SH-SY5Y (cell line): ENCODE measurements around the gene C5orf58.

Source experiments
- GATA2 ChIP-seq: IDR thresholded peaks from 2 replicates; pipeline ENCODE4 v1.6.1; 2011; ENCODE audit warnings: mild to moderate bottlenecking, low read depth, low read length
- GATA3 ChIP-seq: IDR thresholded peaks from 2 replicates; pipeline ENCODE4 v1.6.1; 2011; ENCODE audit warnings: low read depth, mild to moderate bottlenecking, low read length, moderate library complexity

Gene C5orf58, protein sequence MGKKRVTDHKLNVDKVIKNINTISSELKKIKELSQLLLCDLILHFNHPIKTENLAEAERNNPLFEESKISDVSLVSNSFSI

DNA sequence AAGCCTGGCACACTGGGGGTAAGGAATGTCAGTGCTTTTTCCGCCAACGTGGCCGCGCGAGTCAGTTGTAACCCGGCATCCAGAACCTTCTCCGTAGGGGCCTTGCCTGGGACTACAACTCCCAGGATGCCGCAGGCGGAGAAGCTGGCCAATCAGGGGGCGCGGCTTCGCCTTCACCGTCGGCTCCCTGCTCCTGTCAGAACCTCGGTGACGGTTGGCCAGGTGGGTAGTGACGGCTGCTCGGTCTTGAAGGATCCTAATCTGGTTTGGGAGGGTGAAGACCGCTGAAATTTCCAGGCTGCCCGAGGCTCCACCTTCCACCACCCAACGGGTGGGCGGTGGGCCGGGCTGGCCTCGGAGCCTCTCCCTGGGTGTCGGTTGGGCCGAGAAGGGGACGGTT lies at the start of gene C5orf58:
Gene C5orf58, plus strand, starts transcription at position 200 of the 400 bp plus-strand sequence. CDS start 1,992 bp downstream, outside the sequence.
- TF ChIP-seq GATA3 (no peak), GATA2 (no peak)

DNA sequence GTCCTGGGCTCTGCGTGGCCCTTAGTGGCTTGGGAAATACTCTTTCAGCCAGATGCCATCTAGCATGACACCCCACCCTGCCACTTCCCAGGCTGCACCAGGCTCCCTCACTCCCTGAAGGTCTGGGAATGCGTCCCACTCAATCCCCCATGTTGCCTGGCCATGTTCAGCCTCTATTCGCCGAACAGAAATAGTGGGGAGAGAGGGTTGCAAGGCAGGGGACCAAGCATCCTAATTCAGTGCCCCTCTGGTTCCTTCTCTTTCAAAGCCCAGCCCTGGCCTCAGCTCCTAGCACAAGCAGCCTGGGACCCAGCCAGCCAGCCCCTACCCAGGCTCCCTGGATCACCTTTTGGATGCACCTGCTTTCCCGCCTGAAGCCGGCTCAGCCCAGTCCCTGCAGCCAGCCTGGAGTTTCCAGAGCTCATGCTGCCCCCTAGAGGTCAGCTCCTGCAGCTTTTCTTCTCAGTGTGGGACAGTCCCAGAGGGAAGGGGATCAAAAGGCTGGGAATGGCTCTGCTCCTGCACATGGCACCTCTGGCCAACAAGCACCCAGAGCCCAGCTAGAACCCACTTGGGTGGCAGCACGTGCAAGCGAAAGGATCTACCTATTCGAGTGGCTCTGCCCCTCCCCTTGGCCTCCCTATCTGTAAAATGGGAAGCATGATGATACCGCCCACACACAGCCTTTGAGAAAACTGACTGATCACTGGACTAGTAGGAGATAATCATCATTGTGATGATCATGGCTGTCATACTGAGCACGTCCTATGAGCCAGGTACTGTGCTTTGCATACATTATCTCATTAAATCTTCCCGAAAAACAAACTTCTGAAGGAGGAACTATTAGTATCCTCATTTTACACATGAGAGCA lies 48.7 kb upstream of the C5orf58 start:
- TF ChIP-seq GATA3 (no peak), GATA2 (no peak)

DNA sequence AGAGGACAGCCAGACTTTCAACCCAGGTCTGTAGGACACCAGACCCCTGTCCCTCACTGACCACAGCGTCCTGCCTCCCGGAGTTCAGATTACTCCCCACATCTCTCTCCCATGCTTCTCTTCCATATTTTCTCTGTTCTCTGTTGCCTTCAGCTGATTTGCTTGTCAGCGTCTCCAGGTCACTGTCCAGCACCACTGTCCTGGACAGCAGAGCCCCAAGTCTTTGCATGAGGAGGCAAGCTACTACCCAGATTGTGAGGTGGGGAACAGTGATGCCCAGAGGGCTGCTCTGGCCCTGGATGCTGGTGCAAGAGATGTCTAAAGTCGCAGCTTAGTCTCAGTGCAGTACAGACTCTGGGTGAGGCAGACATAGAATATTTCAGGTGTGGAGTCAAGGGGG lies 48.0 kb upstream of the C5orf58 start:
- TF ChIP-seq GATA2 (no peak), GATA3 (no peak)

DNA sequence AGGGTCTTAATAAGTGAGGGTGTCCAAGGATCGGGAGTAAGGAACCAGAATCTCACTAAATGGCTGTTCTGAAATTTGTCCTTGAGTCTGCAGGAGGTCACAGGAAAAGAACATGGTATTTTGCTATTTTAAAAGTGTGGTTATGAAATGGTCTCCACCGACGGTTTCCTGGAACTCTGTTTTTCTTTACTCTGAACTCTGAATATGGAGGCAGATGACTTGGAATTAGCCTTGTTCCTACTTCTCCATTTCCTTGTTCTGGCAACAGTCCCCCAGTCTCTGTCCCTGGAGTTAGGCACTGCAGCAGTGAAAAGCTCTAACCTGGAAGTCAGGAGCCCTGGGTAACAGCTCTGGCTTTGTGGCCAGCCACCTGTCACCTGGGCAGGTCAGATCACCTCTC lies 46.6 kb upstream of the C5orf58 start:
- TF ChIP-seq GATA3 (no peak), GATA2 (no peak)

DNA sequence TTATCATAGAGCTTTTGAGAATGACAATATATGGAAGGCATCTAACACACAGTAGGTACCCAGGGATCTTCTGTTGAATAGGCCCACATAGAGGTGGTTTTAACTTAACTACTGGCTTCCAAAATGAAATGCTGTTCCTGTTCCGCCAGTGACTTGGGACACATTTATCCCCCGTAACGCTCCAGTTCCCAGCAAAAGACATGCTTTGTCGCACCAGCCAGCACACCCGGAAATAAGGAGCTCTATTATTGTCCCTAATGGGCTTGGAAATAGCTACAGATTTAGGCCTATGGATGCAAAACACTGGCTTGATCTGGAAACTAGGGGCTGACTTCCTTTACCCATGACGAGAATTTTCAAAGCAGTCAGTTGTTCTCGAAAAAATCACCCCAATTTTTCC lies 45.9 kb upstream of the C5orf58 start:
- no peak for TF ChIP-seq GATA2
- no peak for TF ChIP-seq GATA3

DNA sequence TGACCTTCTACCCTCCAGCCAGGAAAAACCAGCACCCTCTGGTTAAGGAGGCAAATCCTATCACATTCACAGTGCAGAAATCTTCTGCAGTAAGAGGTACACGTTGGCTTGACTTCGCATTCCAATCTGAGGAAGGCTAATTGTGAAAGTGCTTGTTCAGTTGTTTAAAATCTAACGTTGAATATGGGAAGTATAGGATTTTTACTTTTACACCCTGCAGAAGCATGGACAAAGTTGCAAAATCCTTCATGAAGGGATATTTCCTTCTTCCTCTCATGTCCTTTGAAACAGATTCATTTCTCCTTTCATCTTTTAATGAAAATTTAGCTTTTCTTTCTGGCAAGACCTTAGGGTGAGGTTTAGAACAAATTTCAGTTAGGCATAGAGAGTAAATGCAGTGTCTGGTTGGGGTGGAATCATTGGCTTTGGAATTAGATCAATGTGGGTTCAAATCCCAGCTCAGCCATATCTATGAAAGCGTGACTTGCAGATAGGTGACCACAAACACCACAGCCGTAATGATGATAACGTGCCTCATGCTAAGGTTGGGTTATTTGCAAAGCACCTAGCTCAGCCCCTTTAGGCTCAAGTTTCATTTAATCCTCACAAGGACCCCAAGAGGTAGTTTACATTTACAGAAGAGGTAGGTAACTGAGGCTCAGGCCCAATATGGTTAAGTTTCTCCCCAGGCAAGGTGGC lies 42.2 kb upstream of the C5orf58 start:
- TF ChIP-seq GATA3 = no peak
- TF ChIP-seq GATA2 = no peak

DNA sequence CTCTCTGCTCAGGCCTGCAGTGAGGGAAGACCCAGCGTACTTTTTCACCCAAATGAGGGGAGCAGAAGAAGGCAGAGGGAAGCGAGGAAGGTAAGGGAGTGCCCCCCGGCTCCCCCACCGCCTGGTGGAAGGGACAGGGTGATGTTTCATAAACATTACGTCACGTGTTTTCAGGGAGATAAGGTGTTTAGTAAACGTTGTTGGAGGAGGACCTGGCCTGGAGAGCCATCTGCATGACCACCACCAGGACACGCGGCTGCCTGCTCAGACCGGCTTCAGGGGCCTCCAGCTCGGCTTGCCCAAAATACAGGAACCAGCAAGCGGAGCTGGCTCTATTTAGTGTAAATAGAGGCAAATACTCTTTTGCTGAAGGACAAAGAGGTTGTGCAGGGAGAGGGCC lies 40.0 kb upstream of the C5orf58 start:
- no peak for TF ChIP-seq GATA2
- TF ChIP-seq GATA3 = no peak

DNA sequence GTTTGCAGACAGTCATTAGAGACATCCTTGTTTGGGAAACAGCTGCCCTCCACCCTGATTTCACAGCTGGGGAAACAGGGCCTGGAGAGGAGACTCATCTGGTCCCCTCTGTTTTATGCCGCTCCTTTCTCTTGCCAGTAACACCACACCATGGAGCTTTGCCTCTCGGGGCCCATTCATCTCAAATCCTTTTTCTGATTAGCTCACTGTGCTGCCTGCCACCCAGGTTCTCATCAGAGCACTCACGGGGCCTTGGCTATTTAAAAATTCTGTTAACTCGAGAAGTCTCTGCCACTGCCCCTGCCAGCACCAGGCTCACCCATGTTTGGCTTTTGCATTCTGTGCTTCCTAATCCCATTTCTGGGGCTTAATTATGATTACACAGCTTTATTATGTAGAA lies 36.8 kb upstream of the C5orf58 start:
- TF ChIP-seq GATA3 (no peak), GATA2 (no peak)

DNA sequence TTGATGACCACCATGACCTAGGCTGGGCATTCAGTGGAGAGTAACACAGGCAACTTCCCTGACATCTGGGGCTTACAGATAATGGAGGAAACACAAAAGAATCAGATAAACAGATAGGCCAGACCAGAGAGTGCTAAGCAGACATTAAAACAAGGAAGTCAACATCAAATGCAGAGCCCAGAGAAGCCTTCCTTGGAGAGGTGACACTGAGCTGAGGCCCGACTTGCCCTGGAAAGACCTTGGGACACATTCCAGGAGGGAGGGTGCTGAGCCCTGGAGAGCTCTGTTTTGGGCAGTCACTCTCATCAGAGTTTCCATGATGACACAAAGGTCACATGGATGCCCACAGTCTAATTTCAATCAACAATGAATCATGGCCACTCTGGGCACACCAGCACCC lies 31.9 kb upstream of the C5orf58 start:
- TF ChIP-seq GATA3 = no peak
- no peak for TF ChIP-seq GATA2

DNA sequence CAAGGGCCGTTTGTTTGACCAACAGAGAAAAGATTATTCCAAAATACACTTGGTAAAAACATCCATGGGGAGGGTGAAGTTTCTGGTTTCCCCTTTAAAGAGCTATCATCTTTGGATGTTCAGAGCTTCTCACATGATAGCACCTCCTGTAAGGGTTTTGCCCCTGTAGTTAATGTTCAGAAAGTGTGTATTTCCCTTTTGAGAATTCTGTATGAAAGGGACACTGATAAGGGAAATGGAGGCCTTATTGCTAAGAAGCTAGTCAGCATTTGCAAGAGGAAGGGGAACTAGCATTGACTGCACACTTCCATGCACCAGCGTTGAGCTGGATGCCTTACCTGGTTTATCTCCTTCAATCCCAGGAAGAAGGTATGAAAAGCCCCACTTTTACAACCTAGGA lies 31.5 kb upstream of the C5orf58 start:
- TF ChIP-seq GATA3 (no peak), GATA2 (no peak)

DNA sequence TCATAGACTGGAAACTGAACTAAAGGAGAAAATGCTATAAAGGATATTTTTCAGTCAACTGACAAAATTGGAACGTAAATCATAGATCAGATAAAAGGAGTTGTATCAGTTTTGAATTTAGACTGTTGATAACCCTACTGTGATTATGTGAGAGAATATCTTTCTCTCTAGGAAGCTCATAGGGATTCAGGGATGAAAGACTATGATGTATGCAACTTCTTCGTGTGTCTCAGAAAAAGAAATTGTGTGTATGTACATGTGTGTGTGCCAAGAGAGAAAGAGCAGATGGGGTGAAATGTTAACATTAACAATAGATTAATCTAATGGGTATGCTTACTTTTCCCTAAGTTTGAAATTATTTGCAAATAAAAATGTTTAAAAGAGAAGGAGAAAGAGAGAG lies 30.7 kb upstream of the C5orf58 start:
- TF ChIP-seq GATA3 = no peak
- no peak for TF ChIP-seq GATA2

DNA sequence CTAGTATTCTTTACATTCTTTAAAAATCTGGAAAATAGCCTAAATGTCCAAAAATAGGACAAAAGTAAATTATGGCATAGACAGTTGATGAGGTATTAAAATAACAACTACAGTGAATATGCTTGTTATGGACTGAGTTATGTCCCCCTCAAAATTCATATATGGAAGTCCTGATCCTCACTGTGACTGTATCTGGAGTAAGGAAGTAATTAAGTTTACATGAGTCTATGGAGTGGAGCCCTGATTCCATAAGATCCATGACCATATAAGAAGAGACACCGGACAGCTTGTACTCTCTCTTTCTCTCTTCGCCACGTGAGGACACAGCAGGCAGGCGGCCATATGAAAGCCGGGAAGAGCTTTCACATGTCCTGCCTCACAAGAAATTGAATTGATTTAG lies 28.6 kb upstream of the C5orf58 start:
- TF ChIP-seq GATA3 = no peak
- TF ChIP-seq GATA2 = no peak

DNA sequence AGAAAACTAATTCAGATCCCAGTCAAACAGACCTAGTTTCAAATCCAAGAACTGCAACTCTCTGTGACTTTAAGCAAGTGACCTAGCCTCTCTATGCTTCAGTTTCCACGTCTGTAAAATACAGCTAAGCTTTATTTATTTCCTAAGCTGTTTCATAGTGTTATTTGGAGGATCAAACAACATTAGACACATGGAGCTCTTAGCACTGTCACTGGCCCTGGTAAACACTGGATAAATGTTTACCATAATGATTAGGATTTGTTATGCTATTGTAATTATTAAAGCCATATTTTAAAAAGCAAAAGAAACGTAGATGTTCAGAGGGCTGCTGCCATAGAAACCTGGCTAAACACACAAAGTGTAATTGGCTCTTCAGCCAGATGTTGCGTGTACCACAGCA lies 26.6 kb upstream of the C5orf58 start:
- TF ChIP-seq GATA3 = no peak
- no peak for TF ChIP-seq GATA2

DNA sequence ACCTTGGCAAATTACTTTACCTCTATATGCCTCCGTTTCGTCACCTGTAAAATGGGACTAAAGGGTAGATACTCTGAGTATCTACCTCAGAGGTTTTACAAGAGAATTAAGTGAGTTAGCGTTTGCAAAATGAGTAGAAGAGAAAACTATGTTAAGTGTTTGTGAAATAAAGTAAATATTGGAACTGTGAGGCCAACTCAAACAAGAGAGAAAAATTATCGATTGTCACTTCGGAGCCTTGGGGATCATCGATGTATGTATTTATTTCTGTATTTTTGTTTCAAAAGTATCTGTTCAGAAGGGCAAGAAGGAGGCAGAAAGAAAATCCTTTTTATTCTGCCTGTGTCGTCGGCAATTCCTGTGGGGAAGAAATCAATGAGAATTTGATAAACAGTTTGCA lies 25.8 kb upstream of the C5orf58 start:
- TF ChIP-seq GATA2 (no peak), GATA3 (no peak)

DNA sequence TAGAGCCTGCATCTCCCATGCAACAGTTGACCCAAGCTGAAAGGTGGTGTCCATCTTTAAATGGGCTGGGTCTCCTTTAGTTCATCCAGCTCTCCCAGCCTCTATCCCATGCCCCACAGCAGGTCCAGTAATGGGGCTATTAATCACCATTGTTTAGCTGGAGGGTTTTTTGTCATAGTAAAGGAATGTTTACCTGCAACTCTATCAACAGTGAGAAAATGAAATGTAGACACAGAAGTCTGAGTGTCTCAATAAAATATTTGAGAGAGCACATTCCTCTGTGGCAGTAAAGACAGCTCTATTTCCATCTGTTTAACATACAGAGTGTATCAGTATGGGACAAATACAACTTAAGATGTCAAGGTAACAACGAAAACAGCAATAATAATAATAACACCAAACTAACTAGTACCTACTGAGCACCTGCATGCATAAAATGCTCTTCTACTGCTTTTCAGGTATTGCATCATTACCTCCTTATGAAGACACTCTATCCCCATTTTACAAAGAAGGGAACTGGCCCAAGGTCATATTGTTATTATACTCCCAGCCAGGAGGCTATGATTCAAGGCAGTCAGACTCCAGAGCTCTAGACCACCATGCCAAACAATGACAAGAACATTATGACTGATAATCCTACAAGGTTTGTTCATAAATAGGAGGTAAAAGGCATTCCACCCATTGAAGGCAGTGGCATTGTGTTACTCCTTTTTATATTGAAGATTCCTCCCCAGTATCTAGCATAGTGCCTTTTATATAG lies 21.0 kb upstream of the C5orf58 start:
- TF ChIP-seq GATA2 (no peak), GATA3 (no peak)
